Mesothelial cell of epicardium (in vitro differentiated cells): ENCODE measurements around the gene CD6. TPM values are rescaled to one million over a fixed set of nuclear protein-coding genes. Genes with fewer than 3 reads are reported as not detected.

Experiments
- DNase-seq, 2 experiments: peaks; one replicate each; pipeline ENCODE4 v3.0.0; 2021; ENCODE audit warnings: low spot score in 2 of 2; ENCODE audit not compliant: unreplicated experiment in 2 of 2
- H3K27ac Mint-ChIP-seq: 2 replicates; pipeline ENCODE4 v1.8.0; 2021; ENCODE audit warnings: mixed read lengths
- H3K27me3 Mint-ChIP-seq: 2 replicates; pipeline ENCODE4 v1.8.0; 2021; ENCODE audit warnings: low read depth, mixed read lengths
- H3K36me3 Mint-ChIP-seq: 2 replicates; pipeline ENCODE4 v1.8.0; 2021; ENCODE audit warnings: mixed read lengths
- H3K4me1 Mint-ChIP-seq: 2 replicates; pipeline ENCODE4 v1.8.0; 2021; ENCODE audit warnings: mixed read lengths
- H3K4me3 Mint-ChIP-seq: 2 replicates; pipeline ENCODE4 v1.8.0; 2021; ENCODE audit warnings: mild to moderate bottlenecking, moderate library complexity, mixed read lengths
- H3K9me3 Mint-ChIP-seq: 2 replicates; pipeline ENCODE4 v1.8.0; 2021; ENCODE audit warnings: mixed read lengths
- CTCF ChIP-seq: fragments of 200-600 bp; sonication (generic); IDR thresholded peaks from one replicate; pipeline ENCODE4 v1.5.0; 2021; ENCODE audit warnings: antibody characterized with exemption; ENCODE audit not compliant: unreplicated experiment
- total RNA-seq: library from RNA; stranded (reverse); gene quantifications from 3 replicates; pipeline ENCODE4 v1.2.1, GENCODE V29; 2021

CD6 gene
- total RNA-seq, 1 donor from 2014 or later: 0.31 TPM

GRCh38 chr11:60974726-60975125 is 3.2 kb downstream of the CD6 start:
- Mint-ChIP-seq H3K4me1 (peaks cover 6% of the 10 kb centered on the region), H3K9me3 (no peaks in the 10 kb centered on the region), H3K4me3 (no peak overlapping the region), H3K27ac (no peak overlapping the region), H3K27me3 (peaks cover 4% of the 10 kb centered on the region), H3K36me3 (no peaks in the 10 kb centered on the region)
- no peak for DNase-seq
- TF ChIP-seq CTCF: no peak

- Mint-ChIP-seq H3K27ac (no peak overlapping the region), H3K36me3 (no peaks in the 10 kb centered on the region), H3K4me3 (no peak overlapping the region), H3K27me3 (no peaks in the 10 kb centered on the region), H3K4me1 (peaks cover 6% of the 10 kb centered on the region), H3K9me3 (no peaks in the 10 kb centered on the region)
- TF ChIP-seq CTCF: no peak
- DNase-seq: no peak
Measured at GRCh38 chr11:60977224-60977623, 5.7 kb downstream of the CD6 start.

- Mint-ChIP-seq H3K9me3 (no peaks in the 10 kb centered on the region), H3K4me1 (peaks cover 6% of the 10 kb centered on the region), H3K27ac (no peak overlapping the region), H3K36me3 (no peaks in the 10 kb centered on the region), H3K4me3 (no peak overlapping the region), H3K27me3 (peaks cover 1% of the 10 kb centered on the region)
- no peak for DNase-seq
- no peak for TF ChIP-seq CTCF
Measured at GRCh38 chr11:60977836-60978235, 6.4 kb downstream of the CD6 start.

- no peak for DNase-seq
- H3K27me3 Mint-ChIP-seq: peaks cover 7% of the 10 kb centered on the region
- H3K4me1 Mint-ChIP-seq: peaks cover 6% of the 10 kb centered on the region
Measured at GRCh38 chr11:60978546-60979380, 7.3 kb downstream of the CD6 start.

GRCh38 chr11:60981515-60981914 is 10.0 kb downstream of the CD6 start:
- Mint-ChIP-seq H3K36me3 (no peaks in the 10 kb centered on the region), H3K27ac (no peak overlapping the region), H3K9me3 (no peaks in the 10 kb centered on the region), H3K4me1 (peaks cover 12% of the 10 kb centered on the region), H3K27me3 (peaks cover 16% of the 10 kb centered on the region), H3K4me3 (no peak overlapping the region)
- DNase-seq: no peak
- no peak for TF ChIP-seq CTCF

More at GRCh38 chr11:60978546-60979380, 7.3 kb downstream of the CD6 start:
- no peak for TF ChIP-seq CTCF
- no peaks in the 10 kb centered on the region for H3K36me3 Mint-ChIP-seq
- H3K27ac Mint-ChIP-seq: no peak overlapping the region
- no peaks in the 10 kb centered on the region for H3K9me3 Mint-ChIP-seq
- no peak overlapping the region for H3K4me3 Mint-ChIP-seq
